Endodermal cell (in vitro differentiated cells): ENCODE measurements around the gene BPI. TPM values are rescaled to one million over a fixed set of nuclear protein-coding genes. Genes with fewer than 3 reads are reported as not detected.

Experiments
- DNase-seq: peaks from one replicate; pipeline ENCODE4 v3.0.0-alpha.2; 2017
- H3K27ac ChIP-seq: 2 replicates; pipeline ENCODE4 v1.5.1; 2013; ENCODE audit warnings: mild to moderate bottlenecking, low read depth, low read length, moderate library complexity
- H3K27me3 ChIP-seq: 2 replicates; pipeline ENCODE4 v1.6.1; 2013; ENCODE audit warnings: mild to moderate bottlenecking, low read length, moderate library complexity; ENCODE audit not compliant: insufficient read depth, control insufficient read depth, poor library complexity, severe bottlenecking
- H3K36me3 ChIP-seq: 2 replicates; pipeline ENCODE4 v1.7.0; 2013; ENCODE audit warnings: mild to moderate bottlenecking, low read length, moderate library complexity; ENCODE audit not compliant: control insufficient read depth, insufficient read depth
- H3K4me1 ChIP-seq: one replicate; pipeline ENCODE4 v1.7.0; 2013; ENCODE audit warnings: low read length; ENCODE audit not compliant: control insufficient read depth, insufficient read depth
- H3K4me3 ChIP-seq: 2 replicates; pipeline ENCODE4 v1.5.1; 2013; ENCODE audit warnings: mild to moderate bottlenecking, low read length, moderate library complexity
- H3K9ac ChIP-seq: 2 replicates; pipeline ENCODE4 v1.6.1; 2013; ENCODE audit warnings: mild to moderate bottlenecking, low read length, moderate library complexity; ENCODE audit not compliant: poor library complexity, severe bottlenecking; ENCODE audit errors: extremely low read depth
- H3K9me3 ChIP-seq: 2 replicates; pipeline ENCODE4 v1.6.1; 2013; ENCODE audit warnings: mild to moderate bottlenecking, low read length, moderate library complexity; ENCODE audit not compliant: control insufficient read depth
- H3K27ac Mint-ChIP-seq: 2 replicates; pipeline ENCODE4 v1.8.0; 2020; ENCODE audit warnings: mixed read lengths
- H3K27me3 Mint-ChIP-seq: 2 replicates; pipeline ENCODE4 v1.8.0; 2021; ENCODE audit warnings: mild to moderate bottlenecking, mixed read lengths; ENCODE audit not compliant: insufficient read depth
- H3K36me3 Mint-ChIP-seq: 2 replicates; pipeline ENCODE4 v1.8.0; 2020; ENCODE audit warnings: low read depth, mixed read lengths
- H3K4me1 Mint-ChIP-seq: 2 replicates; pipeline ENCODE4 v1.8.0; 2020; ENCODE audit warnings: mixed read lengths
- H3K4me3 Mint-ChIP-seq: 2 replicates; pipeline ENCODE4 v1.8.0; 2020; ENCODE audit warnings: mild to moderate bottlenecking, moderate library complexity, mixed read lengths
- H3K9me3 Mint-ChIP-seq: 2 replicates; pipeline ENCODE4 v1.8.0; 2020; ENCODE audit warnings: mild to moderate bottlenecking, mixed read lengths
- CTCF ChIP-seq: fragments of 200-600 bp; sonication (generic); conservative IDR thresholded peaks from 2 replicates; pipeline ENCODE4 v1.5.0; 2021; ENCODE audit warnings: antibody characterized with exemption, mild to moderate bottlenecking
- WGBS, 2 experiments: methylation state at CpG; one replicate each; pipeline versions ENCODE4 v1.1.5 to v1.1.7; 2013; ENCODE audit warnings: missing lambda C conversion rate in 2 of 2, mixed read lengths in 1 of 2; ENCODE audit not compliant: insufficient coverage in 1 of 2, insufficient read length in 1 of 2; 5-methylcytosine and 5-hydroxymethylcytosine counted together
- total RNA-seq, 2 donors: library from RNA; stranded (reverse); fragmentation: NEBNext Ultra II Directional in 1 of 2; extraction: Animal tissue kit (Norgen Biotek cat#: 25700) in 1 of 2; gene quantifications; 2 replicates in 1 of 2; 3 replicates in 1 of 2; pipeline ENCODE4 v1.2.1, GENCODE V29; 2021

BPI gene
- total RNA-seq, 2 donors from 2014 or later: not detected

- Histone ChIP-seq H3K36me3 (no peaks in the 10 kb centered on the region), H3K27ac (no peak overlapping the region), H3K4me1 (no peaks in the 10 kb centered on the region), H3K4me3 (no peak overlapping the region), H3K9ac (no peak overlapping the region), H3K27me3 (peaks cover 8% of the 10 kb centered on the region), H3K9me3 (no peaks in the 10 kb centered on the region)
- TF ChIP-seq CTCF: no peak
- Mint-ChIP-seq H3K4me1 (no peaks in the 10 kb centered on the region), H3K36me3 (no peaks in the 10 kb centered on the region), H3K27me3 (peaks cover 7% of the 10 kb centered on the region), H3K4me3 (no peak overlapping the region), H3K27ac (no peak overlapping the region), H3K9me3 (no peaks in the 10 kb centered on the region)
- no peak for DNase-seq
- 88 to 92% methylated on average over 3 of the region's 3 CpGs for WGBS, 2 experiments
Measured at GRCh38 chr20:38325905-38326304, 21.9 kb downstream of the BPI start.

GRCh38 chr20:38326309-38326708 lies 22.4 kb downstream of the BPI start:
- H3K27me3 ChIP-seq: peaks cover 6% of the 10 kb centered on the region
- H3K4me1 ChIP-seq: no peaks in the 10 kb centered on the region
- H3K27ac Mint-ChIP-seq: no peak overlapping the region
- no peaks in the 10 kb centered on the region for H3K9me3 ChIP-seq
- no peak overlapping the region for H3K9ac ChIP-seq
- peaks cover 5% of the 10 kb centered on the region for H3K27me3 Mint-ChIP-seq
- H3K36me3 Mint-ChIP-seq: no peaks in the 10 kb centered on the region
- no peaks in the 10 kb centered on the region for H3K4me1 Mint-ChIP-seq
- no peak overlapping the region for H3K4me3 ChIP-seq
- no peak for TF ChIP-seq CTCF
- WGBS, 2 experiments: 95 to 96% methylated on average over 5 to 7 of the region's 7 CpGs
- H3K4me3 Mint-ChIP-seq: no peak overlapping the region
- H3K9me3 Mint-ChIP-seq: no peaks in the 10 kb centered on the region
- H3K27ac ChIP-seq: no peak overlapping the region
- no peak for DNase-seq
- H3K36me3 ChIP-seq: no peaks in the 10 kb centered on the region

- Mint-ChIP-seq H3K27ac (no peak overlapping the region), H3K9me3 (no peaks in the 10 kb centered on the region), H3K27me3 (peaks cover 8% of the 10 kb centered on the region), H3K4me3 (no peak overlapping the region), H3K36me3 (no peaks in the 10 kb centered on the region), H3K4me1 (no peaks in the 10 kb centered on the region)
- no peak for DNase-seq
- Histone ChIP-seq H3K27me3 (no peaks in the 10 kb centered on the region), H3K4me3 (no peak overlapping the region), H3K4me1 (no peaks in the 10 kb centered on the region), H3K36me3 (no peaks in the 10 kb centered on the region), H3K27ac (no peak overlapping the region), H3K9me3 (no peaks in the 10 kb centered on the region), H3K9ac (no peak overlapping the region)
- TF ChIP-seq CTCF: no peak
- 54% methylated on average over 3 of the region's 3 CpGs for WGBS, 2 experiments
Measured at GRCh38 chr20:38330638-38331037, 26.7 kb downstream of the BPI start.
